COLO668 (cell line): ENCODE measurements around the gene TFE3.
"Not testable (repeated sequence)": the region's sequence is repeated elsewhere in the genome, so short reads cannot be mapped to it uniquely, and the experiment has no call there.

Experiments
- DNase-seq: peaks from one replicate; lab custom pipeline; 2025; ENCODE audit not compliant: unreplicated experiment; lab: John Stamatoyannopoulos, UW

The TFE3 gene

DNA sequence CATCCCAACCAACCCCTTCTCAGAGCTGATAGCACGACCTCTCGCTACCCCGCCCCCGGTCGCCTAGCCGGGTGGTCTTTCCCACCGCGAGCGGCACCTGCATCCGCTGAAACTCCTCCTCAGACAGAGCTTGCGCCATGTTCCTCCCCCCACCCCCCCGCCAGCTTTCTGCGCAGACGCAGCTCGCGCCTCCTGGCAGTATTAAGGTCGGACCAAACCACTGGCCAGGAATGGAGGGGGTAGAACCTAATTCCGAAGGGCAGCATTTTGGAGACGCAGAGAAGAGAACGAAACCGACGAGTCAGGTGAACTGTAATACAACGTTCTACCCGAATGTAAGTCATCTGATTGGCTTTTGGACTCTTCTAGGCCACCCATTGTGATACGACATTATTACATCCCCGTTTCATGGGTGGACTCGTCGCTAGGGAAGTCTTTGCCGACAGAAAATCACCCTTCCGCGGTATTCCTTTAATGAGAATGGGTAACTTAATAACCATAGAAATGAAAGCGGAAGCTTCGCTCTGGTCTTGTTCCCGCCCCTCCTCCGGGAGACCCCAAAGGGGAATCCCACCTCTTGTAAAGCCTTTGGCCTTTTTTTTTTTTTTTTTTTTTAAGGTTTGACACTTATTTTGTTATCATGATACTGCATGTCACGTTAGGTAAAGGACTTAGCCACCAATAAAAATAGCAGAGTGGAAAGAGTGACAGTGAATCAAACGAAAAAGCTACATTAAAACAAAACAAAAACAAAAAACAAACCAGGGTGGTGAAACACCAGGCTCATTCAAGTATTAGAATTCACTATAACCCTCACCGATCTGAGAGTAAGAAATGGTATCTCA lies 40.8 kb downstream of the TFE3 start, which contains the start of gene GRIPAP1:
Gene GRIPAP1, minus strand, starts transcription at position 174 of the 845 bp plus-strand sequence. Its CDS starts 35 bp downstream, at position 139.
- DNase-seq, result peak; percentile 84

GRCh38 chrX:49001521-49002090 lies 41.6 kb downstream of the TFE3 start:
- DNase-seq, result peak; percentile 29

GRCh38 chrX:49000636-49001035 lies 42.5 kb downstream of the TFE3 start:
- no peak for DNase-seq

DNA sequence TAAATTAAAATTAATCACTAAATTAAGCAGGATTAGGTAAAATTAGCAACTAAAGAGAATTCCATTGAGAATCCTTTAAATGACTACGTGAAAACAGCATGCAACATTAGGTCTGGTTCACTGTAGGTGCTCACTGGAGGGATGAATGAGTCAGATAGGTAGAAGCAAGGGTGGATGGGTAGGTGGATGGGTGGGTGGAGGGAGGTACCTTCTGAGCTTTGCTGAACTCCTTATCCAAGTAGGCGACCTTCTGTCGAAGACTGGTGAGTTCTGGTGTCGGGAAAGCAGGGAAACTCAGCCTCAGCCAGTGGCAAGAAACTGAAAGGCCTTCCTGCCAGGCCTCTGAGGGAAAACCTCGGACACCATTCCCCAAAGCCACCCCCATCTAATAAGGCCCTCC lies 44.1 kb downstream of the TFE3 start:
- DNase-seq, result no peak

- no peak for DNase-seq
Observed at GRCh38 chrX:48998391-48998790, 44.8 kb downstream of the TFE3 start.

DNA sequence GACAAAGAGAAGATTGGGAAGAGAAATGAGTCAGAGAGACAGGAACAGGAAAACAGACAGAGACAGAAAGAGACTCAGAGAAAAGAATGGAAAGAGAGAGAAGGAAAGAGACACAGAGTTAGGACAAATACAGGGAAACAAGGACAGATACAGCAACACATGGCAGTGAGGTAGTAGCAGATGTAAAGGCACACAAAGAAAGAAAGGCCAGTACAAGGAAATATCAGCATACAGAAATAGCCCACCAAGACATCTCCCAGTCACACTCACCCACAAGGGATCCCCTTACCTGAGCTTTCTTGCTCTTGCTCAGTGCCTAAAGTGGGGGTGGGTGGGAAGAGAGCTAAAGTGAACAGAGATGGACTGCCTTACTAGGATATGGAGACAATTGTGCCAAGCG lies 45.3 kb downstream of the TFE3 start:
- no peak for DNase-seq

DNA sequence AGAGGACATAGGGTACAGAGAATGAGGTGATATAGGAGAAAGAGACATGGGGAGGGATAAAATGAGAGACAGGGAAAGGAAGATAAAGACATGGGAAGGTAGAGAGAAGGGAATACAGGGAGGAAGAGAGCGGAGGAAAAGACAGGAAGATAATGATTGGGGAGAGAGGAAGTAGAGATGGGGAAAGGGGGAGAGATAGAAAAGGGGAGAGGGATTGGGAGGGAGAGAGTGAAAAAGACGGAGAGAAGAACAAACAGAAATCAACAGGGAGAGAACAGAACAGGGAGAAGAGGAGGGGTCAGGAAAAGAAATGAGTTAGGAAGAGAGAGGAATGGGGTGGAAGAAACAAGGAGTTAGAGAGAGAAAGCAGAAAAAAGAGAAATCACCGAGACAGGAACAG lies 45.7 kb downstream of the TFE3 start:
- no peak for DNase-seq

DNA sequence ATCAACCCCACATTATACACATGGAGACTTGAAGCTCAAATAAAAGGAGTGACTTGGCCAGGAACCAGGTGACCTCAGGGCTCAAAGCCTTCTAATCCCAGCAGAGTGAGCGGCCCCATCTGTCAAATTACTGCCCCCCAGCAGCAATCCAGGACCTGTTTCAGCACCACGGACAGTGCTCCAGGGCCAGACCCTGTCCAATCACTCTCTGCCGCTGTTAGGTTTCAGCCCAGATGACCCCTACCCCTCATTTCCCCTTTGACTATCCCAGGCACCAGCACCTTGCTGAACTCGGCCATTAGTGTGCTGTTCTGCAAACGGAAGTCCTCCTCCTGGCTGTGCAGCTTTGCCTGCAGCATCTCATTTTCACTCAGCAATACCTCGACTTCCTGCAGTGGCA lies 46.2 kb downstream of the TFE3 start:
- no peak for DNase-seq

GRCh38 chrX:48992341-48992740 lies 50.8 kb downstream of the TFE3 start:
- DNase-seq, result no peak

GRCh38 chrX:48989483-48989882 lies 53.7 kb downstream of the TFE3 start:
- DNase-seq, result no peak

- no peak for DNase-seq
Observed at GRCh38 chrX:48983896-48984295, 59.3 kb downstream of the TFE3 start.

DNA sequence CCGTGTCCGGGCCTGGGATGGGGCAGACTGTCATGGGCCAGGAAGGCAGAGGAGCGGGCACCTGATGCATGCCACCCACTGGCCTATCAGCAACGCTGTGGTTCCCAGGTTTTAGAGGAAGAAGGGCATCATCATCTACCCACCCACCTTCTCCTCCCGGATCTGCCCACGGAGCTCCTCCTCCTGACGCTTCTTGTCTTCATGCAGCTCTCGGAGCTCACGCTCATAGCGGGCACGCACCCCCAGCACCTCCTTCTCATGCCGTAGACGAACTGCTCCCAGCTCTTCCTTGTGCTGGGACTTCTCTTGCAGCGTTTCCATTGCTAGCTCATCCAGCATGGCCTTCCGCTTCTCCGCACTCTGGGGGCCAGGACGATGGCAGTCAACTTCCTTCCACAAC lies 60.1 kb downstream of the TFE3 start:
- no peak for DNase-seq

DNA sequence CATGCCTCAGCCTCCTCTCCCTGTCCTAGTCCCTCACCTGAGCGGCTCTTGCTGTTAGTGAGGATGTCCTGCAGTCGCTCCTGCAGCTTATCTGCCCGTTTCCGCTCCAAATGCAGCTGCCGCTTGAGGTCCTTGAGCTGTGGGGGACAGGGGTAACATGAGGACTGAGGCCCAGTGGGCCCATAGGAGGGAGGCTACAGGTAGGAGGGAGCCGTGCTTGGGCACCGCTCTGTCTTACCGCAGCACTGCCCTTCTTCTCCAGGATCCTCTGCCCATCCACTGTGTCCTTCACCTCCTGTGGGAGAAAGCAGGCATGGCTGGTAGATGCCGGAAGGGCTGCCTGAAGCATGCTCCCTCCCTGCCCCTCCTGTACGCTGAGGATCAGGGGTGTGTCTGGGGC lies 62.0 kb downstream of the TFE3 start:
- no peak for DNase-seq

DNA sequence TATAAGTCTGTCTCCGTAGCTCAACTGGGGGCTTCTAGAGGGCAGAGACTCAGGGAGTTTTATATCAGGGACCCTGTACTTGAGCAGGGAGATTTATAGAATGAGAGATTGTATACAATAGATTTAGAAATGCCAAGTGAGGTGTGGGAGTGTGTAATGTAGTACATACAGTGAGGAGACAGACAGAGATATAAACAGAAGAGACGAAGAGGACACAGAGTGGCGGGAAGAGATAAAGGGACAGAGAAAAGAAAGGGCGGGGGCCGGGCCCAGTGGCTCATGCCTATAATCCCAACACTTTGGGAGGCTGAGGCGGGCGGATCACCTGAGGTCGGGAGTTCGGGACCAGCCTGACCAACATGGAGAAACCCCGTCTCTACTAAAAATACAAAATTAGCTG lies 62.8 kb downstream of the TFE3 start:
- not testable (repeated sequence) for DNase-seq
